Frontal cortex (tissue), 4 donors: ENCODE measurements around the gene AGXT. TPM values are rescaled to one million over a fixed set of nuclear protein-coding genes. Genes with fewer than 3 reads are reported as not detected.
A peak's percentile ranks its signal among the peaks of the same experiment; 100 is the strongest.

ENCODE experiments used
- DNase-seq, 2 donors: peaks; one replicate each; pipeline ENCODE4 v3.0.0; 2012; ENCODE audit warnings: low spot score in 2 of 2
- FAIRE-seq: peaks from 2 replicates; lab custom pipeline; 2012; peaks lifted over from hg19 to GRCh38; lab: Jason Lieb, UNC
- total RNA-seq: library from RNA; depleted of rRNA; stranded (reverse); fragments of >200 nt; gene quantifications from one replicate; pipeline ENCODE4 v1.2.3, GENCODE V29; 2014
- donor health status: control.
- donor health status: control.
- donor health status: control.

AGXT gene
- total RNA-seq, 1 donor from 2014 or later, result not detected

DNA sequence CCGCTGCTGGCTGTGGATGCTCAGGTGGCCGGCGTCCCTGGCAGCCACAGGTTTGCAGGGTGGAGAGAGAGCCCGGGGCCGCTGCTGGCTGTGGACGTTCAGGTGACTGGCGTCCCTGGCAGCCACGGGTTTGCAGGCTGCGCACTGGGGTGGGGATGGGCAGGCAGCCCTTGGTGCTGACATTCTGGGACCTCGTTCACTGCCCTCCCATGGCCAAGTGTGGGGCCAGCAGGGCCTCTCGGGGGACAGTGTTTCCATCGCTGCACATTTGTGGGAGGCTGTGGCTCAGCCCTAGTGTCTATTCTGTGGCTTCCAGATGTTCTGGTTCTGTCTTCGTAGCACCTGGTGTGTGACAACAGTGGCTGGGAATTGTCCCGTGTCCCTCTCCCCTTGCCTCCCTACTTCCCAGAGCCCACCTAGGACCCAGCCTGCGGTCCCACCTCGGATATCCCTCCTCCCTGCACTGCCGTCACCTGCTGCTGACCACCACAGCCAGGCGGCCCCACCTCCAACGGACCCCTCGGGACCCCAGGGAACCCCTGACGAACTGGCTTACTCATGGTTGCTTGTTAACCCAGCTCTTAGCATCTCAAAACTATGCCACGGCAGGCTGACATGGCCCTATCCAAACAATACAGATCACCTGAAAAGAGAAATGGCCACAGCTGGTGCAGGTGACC lies 38.4 kb downstream of the AGXT start:
- DNase-seq (no peak), FAIRE-seq (no peak)

DNA sequence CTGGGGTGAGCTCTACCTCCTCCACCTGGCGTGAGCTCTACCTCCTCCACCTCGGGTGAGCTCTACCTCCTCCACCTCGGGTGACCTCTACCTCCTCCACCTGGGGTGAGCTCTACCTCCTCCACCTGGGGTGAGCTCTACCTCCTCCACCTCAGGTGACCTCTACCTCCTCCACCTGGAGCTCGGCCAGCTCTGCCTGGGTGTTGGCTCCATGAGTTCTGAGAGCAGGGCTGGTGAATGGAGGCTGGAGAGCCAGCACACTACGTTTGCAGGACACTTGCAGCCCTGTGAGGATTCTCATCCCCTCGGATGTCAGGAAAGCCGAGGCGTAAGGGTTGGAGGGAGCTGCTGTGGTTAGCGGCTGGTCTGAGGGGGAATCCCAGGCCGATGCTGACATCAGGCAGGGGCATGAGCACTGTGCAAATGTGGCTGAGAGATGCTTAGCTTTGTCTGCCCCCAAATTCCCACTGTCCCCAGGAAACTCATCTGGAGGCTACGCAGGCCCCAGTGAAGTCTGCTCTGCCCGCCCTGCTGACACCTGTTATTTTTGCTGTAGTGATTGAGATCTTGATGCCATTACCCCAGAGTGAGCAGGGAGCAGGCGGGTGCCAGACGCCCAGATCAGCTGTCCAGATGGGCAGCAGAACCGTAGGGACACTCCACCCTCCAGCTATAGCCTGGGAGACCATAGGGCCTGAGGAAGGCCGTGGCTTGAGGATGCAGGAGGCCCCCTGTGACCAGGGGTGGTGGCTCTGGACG lies 40.8 kb downstream of the AGXT start:
- DNase-seq (no peak), FAIRE-seq (no peak)

DNA sequence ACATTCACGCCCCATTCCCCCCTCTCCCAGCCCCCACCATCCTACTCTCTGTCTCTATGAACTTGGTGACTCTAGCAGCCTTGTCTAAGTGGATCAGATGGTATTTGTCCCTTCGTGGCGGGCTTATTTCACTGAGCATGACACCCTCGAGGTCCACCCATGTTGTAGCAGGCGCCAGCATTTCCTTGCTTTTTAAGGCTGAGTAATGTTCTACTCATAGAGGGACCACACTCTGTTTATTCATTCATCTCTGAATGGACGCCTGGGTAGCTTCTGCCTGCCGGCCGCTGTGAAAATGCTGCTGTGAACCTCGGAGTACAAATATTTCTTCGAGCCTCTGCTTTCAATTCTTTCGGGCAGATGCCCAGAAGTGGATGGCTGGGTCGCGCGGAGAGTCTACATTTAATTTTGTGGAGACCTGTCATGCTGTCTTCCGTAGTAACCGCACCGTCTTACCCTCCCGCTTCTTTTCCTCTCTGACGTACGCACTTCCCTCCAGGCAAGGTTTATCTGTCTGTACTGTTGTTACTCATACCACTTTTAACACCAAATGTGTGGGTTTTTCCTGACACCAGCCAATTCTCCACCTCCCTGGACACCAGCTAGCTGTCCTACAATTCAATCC lies 43.1 kb downstream of the AGXT start:
- FAIRE-seq (no peak), DNase-seq (no peak)

DNA sequence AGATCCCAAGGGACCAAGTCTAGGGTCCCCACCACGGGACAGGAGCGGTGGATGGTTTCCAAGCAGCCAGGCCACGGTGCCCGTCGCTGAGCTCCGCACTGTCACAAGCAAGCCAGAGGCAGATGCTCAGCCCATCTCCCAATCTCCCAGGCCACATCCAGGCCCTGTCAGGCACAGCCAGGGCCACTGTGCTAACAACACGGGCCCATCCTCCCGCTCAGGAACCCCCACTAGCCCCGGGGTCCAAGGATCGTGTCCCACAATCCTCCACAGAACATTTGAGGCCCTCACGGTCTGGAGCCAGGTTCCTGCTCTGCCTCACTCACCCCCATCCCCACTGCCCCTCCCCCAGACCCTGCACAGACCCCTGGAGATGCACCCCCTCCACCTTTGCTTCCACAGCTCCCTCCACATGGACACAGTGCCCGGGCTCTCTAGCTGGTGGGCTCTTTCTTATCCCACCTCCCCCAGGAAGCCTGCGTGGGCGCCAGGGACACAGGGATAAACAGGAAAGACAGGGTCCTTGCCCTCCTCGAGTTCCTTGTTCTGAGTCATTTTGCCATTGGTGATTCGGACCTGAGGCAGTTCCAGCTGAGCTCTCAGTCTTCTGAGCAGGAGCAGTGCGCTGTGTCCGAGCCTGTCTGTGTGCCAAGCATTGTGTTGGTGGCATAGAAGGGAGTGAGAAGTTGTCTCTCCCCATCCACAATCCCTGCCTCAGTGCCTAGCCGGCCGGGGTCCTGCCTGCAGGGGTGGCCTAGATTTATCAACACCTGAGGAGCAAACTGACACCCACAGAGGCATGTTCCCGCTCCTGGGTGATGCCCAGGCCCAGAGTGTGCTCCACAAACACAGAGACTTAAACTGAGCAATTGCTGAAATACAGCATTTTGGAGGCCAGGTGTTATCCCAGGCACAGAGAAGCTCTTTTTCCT lies 44.5 kb downstream of the AGXT start:
- FAIRE-seq, result no peak
- DNase-seq, result no peak

DNA sequence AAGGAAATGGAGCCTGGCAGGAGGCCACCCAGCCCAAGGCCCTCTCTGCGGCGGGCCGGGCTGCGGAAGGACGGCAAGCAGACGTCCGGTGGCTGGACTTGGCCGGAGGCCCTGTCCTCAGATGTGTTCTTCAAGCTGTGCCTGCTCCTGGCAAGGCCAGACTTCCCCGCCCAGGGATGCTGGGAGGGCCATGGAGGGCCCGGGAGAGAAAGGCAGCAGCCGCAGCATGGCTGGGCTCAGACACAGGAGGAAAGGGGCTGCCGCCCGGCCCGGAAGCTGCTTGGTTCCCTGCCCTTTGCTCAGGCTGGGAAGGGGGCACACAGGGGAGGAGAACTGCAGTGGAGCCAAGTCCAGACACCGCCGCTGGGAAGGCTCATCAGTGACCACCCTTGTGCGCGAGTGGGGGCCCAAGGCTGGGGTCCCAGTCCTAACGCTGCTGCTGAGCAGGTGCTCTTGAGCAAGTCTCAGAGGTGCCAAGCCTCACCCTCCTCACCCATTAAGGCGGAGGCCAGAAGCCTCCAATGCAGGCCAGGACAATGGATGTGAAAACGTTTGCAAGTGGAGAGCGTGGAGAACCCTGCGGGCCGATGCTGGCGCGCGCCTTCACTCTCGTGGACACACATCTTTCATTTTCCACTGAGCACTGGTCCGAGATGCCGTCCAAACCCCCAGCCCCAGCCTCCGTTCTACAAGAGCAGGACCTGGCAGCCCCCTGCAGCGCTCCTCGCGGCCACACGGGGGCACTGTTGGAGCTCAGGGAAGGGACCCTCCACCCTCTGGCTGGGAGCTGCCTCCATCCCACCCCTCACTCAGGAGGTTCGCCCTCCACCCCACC lies 45.4 kb downstream of the AGXT start:
- FAIRE-seq, result no peak
- peak; percentile 69 to 73 for DNase-seq

DNA sequence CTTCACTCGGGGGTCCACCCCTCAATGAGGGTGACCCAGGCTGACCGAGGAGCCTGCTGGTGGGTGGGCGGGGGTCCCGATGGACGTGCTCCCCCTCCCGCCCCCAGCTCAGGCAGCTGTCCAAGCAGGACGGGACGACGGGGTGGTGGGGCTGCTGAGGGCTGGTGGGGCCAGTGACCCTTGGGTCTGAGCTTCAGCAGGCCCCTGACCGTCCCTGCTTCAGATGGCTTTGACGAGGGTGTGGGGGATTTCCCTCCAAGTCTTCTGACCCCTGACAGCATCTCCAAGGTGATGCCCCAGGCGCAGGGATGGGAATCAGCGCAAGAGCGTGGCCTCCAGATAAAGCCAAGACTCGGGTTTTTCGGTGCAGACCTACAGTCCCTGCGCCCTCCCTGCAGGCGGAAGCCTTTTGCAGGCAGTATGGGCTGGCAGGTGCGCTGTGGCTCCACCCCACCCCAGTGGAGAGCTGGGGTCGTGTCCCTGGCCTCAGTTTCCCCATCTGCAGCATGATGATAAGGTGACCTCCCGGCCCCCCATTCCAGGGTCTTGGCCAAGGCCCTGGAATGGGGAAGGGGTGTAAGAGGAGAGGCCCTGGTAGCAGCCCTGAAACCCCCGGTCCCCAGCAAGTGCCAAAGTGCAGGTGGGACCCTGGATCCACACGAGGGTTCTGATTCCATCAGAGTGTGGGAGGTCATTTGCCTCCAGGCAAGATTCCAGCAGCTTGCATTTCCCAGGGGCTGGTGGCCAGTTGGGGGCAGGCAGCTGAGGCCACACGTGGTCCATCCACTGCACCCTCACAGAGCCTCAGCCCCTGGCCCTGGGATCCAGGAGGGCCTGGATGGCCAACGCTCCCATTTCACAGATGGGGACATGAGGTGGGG lies 46.3 kb downstream of the AGXT start:
- no peak for DNase-seq
- FAIRE-seq, result no peak

DNA sequence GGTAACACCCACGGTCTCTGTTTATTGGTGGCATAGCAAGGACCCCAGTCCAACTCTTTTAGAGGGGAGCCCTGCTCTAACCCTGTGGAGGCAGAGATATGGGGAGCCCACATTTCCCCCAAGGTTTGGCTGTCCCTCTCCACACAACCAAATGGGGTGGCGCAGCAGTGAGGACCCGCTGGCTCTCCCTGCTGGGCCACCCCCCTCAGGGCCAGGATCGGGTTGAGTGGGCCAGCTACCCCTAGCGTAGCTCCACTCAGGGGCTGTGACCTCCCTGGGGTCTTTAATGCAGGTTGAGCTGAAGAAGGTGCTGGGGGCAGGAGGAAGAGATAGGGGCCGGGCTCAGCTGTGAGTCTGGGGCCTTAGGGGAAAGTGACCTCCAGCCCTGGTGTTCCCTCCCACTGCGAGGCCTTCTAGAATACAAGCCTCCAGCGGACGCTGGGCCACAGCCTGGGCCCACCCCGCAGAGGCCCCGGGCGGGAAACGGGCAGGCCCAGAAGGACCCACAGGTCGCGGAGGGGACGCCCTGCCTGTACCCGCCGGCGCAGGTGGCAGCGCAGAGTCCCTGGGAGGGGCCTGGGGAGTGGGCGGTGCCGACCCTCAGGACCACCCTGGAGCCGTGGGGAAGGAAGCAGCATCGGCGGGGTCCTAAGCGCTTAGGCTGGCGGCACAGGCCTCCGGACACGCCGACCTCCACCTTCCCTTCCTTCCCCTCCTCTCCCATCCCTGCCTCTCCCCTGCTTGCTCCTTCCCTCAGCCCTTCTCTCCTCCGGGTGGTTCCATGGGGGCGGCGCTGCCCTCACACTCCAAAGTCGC lies 47.1 kb downstream of the AGXT start:
- DNase-seq (no peak), FAIRE-seq (no peak)

DNA sequence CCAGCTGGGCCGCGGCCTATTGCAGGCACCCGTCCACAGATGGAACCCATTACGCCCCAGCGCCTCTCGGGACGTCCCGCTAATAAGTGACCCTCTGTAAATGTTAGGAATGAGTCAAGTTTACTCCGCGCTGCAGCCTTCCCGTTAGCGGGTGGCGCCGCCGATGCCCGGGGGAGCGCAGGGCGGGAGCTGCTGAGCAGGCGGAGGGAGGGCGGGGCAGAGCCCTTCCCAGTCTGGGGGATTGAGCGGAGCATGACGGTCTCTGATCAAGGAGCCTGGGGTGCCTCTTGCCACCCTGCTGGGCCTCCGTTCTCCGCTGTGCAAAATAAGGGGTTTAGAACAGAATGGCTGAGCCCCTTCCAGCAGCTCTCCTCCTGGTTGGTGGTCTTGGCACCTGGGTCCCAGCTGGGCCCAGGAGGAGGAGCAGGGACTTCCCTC lies 48.0 kb downstream of the AGXT start:
- FAIRE-seq, result no peak
- DNase-seq, result peak in 1 of 2 donors; percentile 80

DNA sequence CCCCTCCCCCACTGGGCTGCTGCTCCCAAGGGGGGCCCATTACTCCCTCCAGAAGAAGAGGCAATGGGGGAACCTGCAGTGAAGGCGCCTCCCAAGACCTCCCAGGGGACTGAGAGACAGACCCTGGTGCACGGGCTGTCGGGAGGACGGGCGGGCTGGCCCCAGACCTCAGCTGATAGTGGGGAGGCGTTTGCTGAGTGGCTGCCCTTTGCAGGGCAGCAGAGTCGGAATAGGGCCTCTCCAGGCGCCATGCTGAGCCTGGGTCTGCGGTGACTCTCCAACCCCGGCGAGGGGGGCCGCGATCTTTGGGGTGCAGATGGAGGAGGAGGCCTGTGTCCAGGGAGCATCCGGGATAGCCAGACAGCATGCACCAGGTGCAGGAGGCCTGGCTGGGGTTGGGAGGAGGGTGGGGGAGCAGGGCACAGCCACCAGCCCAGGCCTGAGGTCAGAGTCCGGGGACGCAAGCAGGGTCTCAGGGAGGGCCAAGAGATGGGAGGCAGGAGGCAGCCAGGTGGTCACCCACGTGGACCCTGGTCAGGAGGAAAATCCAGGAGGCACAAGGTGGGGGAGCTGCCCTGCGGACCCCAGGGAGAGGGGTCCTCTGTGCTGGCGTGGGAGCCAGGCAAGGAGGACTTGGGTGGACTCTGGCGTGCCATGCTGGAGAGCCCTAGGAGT lies 48.5 kb downstream of the AGXT start:
- no peak for FAIRE-seq
- no peak for DNase-seq

DNA sequence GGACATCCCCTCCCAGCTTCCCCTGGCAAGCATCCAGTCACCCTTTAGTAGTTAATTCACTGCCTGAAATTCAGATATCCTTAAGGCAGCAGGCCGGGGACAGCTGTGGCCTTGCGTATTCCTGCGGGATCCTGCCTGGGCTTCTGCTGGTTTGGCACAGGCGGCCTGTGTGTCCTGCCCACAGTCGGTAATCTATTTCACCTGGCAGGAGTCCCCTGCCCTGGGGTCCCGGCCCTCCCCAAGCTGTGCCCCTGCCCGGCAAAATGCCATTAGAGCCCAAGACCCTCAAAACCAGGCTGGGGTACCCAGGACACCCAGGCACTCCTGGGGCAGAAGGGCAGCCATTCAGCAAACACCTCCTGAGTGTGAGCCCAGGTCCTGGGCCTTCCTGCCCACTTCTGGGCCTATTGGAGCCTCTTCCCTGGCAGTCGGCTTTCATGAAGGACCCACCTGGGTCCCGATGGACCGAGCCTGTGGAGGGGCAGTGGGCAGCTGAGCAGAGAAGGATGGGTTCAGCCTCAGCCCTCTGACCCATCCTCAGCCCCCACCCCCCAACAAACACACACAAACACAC lies 49.1 kb downstream of the AGXT start:
- FAIRE-seq (no peak), DNase-seq (no peak)

DNA sequence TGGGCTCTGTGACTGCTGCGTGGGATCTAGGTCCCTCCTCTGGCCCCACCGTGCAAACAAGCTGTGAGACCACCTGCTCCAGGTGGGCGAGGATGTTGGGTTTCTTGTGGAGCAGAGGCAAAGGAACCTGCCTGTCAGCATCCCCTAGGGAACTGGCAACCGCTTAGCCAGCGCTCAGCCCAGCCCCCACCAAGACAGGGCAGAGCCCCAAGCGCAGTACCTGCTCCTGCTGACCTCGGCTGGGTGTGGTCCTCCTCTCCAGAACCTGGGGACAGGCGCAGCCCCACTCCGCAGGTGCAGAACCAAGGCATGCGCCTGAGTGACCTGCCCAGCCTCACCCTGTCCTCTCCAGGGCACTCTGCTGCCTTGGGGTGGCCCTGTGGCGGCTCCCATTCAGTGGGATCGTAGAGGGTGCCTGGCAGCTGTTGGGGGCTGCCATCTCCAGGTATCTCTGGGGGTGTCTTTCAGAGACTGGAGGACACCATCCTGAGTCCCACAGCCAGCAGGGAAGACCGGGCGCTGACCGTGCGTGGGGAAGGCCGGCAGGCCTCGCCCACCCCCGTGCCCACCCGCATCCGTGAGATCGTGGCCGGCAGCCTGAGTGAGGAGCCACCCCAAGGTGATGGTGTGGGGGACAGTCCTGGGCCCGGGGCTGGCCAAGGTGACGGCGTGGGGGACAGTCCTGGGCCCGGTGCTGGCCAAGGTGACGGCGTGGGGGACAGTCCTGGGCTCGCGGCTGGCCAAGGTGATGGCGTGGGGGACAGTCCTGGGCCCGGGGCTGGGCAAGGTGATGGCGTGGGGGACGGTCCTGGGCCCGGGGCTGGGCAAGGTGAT lies 49.9 kb downstream of the AGXT start:
- FAIRE-seq, result no peak
- DNase-seq, result no peak

DNA sequence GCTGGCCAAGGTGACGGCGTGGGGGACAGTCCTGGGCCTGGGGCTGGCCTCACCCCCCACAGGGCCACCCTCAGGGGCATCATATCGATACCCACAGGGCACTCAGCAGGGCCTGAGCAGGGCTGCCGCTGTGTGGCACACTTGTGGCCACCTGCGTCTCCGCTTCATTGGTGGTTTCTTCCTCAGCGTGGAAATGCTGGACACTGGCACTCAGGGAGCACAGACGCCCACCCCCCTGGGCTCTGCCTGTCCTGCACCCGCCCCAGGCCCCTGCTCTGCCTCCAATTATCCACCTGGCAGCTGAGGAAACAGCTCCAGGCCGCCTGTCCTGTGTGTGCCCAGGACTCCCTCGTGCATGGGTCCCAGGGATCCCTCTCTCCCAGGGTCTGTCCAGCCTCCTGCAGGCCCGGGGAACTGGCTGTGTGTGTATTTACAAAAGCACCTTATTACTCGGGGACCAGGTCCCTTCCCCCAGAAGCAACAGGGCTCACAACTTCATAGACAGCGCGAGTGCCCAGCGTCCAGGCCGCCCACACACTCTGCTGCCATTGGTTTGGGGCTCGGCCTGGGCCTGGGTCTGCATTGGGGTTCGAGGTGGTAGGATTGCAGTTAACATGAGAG lies 50.6 kb downstream of the AGXT start:
- DNase-seq (no peak), FAIRE-seq (no peak)

DNA sequence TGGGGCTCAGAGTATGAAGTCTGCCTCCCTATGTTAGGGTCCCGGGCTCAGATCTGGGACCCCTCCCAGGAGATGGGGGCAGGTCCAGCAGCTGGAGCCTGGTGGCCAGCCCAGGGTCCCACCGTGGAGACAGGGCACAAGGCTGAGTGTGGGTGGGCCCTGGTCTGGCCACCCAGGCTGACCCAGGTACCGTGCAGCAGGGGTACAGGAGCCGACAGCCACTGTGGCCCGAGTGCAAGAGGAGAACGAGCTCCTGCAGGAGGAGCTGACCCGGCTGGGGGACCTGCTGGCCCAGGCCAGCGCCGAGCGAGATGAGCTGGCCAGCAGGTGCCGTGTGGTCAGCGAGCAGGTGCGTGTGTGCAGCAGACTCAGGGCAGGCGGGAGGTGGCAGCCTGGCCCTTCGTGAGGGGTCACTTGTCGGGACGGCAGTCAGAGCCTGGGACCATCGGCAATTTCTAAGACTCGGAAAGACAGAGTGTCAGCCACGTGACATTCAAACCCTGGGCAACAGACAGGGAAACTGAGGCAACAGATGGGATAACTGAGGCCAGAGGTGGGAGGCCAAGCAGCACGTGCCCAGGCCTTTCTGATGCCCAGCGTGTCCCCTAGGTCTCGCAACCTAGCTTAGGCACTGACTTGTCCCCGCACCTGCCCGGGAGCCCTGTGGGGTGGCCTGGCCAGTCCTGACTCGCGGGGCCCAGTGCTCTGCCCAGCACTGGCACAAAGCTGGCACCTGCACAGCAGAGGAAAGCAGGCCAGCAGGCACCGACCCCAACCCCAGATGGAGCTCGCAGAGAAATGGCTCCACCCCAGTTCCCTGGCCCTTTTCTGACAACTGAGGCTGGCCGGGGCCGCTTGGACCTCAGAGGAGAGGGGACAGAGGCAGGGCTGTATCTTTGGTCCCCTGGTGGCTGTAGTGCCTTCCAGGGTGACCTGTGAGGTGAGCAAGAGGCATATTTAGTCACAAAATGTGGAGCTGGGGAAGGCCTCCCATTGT lies 51.5 kb downstream of the AGXT start:
- DNase-seq, result no peak

DNA sequence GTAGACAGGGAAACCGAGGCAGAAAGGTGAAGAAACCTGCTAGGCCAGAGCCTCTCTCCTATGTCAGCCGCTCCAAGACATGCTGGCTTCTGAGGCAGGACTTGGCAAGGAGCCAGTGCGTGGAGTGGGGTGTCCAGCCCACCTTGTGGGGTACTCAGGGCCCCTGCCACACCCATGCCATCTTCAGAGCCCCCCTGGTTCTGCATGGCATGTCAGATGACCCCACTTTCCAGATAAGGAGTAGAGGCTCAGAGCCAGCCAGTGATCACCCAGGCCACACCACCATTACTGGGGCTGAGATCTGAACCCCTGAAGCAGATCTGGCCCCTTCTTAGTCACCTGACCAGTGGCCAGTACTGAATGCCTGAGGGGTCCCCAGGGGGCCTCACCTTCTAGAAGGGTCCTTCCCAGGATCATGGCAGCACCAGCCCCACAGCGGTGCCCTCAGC lies 52.2 kb downstream of the AGXT start:
- DNase-seq (no peak), FAIRE-seq (no peak)

More for the DNA sequence above, 51.5 kb downstream of the AGXT start:
- FAIRE-seq, result no peak
